Urinary bladder (tissue), 4 donors: Measurements from ENCODE around the gene SGCA. TPM values are rescaled to one million over a fixed set of nuclear protein-coding genes. Genes with fewer than 3 reads are reported as not detected.

Experiments used
- DNase-seq: peaks from one replicate; pipeline ENCODE4 v3.0.0-alpha.2; 2015; ENCODE audit errors: extremely low spot score
- H3K27ac ChIP-seq: one replicate; pipeline ENCODE4 v1.5.1; 2013; ENCODE audit warnings: low read depth, mild to moderate bottlenecking, moderate library complexity
- H3K36me3 ChIP-seq: one replicate; pipeline ENCODE4 v1.6.1; 2013; ENCODE audit warnings: mild to moderate bottlenecking, moderate library complexity; ENCODE audit not compliant: insufficient read depth
- H3K4me1 ChIP-seq: one replicate; pipeline ENCODE4 v1.6.1; 2013; ENCODE audit warnings: mild to moderate bottlenecking, moderate library complexity; ENCODE audit not compliant: insufficient read depth
- H3K4me3 ChIP-seq: one replicate; pipeline ENCODE4 v1.5.1; 2013; ENCODE audit warnings: low read depth, low read length
- whole genome bisulfite sequencing: extraction: QIAGEN DNeasy Blood & Tissue Kit; methylation state at CpG from one replicate; pipeline ENCODE4 v1.1.7; 2013; 5-methylcytosine and 5-hydroxymethylcytosine counted together
- polyA plus RNA-seq: library from polyadenylated mRNA; stranded (reverse); fragments of 200-250 nt; gene quantifications from one replicate; pipeline ENCODE4 v1.2.3, GENCODE V29; 2013
- total RNA-seq: library from RNA; depleted of rRNA; stranded (reverse); fragments of >200 nt; gene quantifications from one replicate; pipeline ENCODE4 v1.2.3, GENCODE V29; 2014
- donor health status: healthy with polysubstance abuse.
- donor health status: healthy.

The SGCA gene
- total RNA-seq, result 15.4 TPM
- polyA plus RNA-seq, result 89.1 TPM

DNA sequence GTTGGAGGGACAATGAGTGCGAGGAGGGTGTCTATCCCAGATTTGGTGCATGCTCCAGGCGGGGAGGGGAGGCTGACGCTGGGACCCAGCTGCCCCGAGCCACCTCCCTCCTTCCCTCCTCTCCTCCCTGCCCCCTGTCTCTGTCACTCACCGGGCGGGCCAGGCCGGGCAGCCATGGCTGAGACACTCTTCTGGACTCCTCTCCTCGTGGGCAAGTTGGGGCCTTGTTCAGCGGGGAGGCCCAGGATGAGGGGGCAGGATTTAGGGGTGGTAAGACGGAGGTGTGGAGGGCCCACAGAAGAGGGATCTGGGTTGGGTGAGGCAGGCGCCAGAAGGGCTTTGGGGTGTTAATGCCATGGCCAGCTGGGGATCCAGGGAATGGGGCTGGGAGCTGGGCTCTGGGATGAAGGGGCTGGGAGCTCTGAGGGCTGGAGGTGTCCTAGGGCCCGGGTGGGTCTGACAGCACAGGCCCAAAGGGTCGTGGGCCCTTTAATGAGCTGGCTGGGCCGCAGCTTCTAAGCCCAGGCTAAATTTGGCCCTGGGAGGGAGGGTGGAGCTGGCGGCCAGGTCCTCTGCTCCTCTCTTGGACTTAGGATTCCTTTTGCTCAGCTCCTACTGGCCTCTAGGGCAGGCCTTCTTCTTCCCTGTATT, at the start of gene SGCA:
Gene SGCA, plus strand, starts transcription at position 139 of the 651 bp plus-strand sequence. Its CDS starts 36 bp downstream, at position 175.
- Histone ChIP-seq H3K4me3 (no peak within 1 kb of the TSS), H3K4me1 (no peaks in the 10 kb centered on the region), H3K36me3 (no peaks in the 10 kb centered on the region), H3K27ac (peak within 1 kb of the TSS; percentile 43)
- 36% methylated on average over 15 of the region's 15 CpGs for WGBS
- DNase-seq, result no peak

DNA sequence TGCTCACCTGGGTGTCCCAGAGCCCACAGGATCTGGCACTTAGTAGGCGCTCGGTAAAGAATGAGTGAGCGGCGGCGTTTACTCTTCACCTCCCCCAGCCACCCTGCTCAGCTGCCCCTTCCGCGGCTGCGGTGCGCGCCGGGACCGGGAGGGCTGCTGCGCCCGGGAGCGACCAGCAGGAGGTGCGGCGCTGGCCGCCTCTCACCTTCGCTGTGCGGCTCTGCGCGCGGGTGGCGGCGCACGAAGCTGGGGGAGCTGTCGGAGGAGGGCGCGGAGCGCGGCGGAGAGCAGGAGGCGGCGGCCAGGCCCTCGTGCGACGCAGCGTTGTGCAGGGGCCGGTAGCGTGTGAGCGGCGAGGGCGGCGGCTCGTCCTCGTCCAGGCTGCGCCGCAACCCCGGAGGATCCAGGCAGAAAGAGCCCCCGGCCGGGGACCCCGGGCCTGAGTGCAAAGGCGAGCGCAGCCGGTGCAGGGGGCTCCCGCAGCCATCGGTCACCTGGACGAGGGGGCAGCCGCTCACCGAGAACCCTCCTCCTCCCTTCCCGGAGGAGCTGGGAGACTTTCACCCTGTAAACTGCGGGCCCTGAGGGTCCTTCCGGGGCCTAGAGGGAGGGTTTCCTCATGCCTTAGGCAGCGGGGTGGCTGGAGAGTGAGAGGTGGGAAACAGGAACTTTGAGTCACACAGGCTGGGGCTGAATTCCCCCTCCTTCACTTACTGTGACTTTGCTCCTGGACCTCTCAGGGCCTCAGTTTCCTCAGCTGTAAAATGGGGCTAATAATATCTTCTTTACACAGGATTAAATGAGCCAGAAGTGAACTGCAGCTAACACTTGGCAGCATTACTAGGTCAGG, 48.4 kb upstream of the SGCA start:
- H3K4me1 ChIP-seq, result no peaks in the 10 kb centered on the region
- no peak overlapping the region for H3K27ac ChIP-seq
- WGBS, result 8% methylated on average over 64 of the region's 64 CpGs
- no peak for DNase-seq
- H3K36me3 ChIP-seq, result no peaks in the 10 kb centered on the region
- no peak overlapping the region for H3K4me3 ChIP-seq

DNA sequence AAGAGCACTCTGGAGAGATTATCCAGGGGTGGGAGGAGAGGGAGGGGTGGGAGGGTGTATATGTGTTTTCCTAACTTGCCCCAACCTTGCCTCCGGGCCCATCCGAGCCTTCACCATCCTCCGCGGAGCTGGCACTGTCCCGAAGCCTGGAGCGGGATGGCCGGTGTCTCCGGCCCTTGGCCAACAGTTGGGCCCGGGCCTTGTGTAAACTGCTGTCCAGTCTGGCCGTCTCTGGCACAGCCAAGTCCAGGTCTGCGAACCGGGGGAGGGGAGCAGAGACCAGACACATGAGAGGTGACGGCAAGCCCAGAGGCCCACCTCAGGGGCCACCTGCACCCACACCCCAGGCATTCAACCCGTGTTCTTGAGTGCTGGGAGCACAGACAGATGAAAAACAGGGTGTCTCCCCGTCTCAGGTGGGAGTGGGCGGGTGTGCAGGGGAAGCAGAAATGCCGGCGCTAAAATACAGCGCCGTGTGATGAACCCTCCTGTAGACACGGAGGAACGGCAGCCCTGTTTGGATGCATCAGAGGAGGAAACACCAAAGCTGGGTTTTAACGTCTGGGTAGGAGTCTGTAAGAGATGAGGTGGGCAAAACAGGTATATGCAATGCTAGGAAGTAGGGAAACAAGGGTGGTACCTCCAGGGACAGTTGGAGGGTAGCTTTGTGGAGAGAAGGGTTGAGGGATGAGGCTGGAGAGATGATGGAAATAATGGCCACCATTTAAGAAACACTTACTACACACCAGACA, 47.6 kb upstream of the SGCA start:
- WGBS, result 60% methylated on average over 23 of the region's 23 CpGs
- Histone ChIP-seq H3K36me3 (no peaks in the 10 kb centered on the region), H3K4me1 (no peaks in the 10 kb centered on the region), H3K4me3 (no peak overlapping the region), H3K27ac (no peak overlapping the region)
- DNase-seq, result no peak

DNA sequence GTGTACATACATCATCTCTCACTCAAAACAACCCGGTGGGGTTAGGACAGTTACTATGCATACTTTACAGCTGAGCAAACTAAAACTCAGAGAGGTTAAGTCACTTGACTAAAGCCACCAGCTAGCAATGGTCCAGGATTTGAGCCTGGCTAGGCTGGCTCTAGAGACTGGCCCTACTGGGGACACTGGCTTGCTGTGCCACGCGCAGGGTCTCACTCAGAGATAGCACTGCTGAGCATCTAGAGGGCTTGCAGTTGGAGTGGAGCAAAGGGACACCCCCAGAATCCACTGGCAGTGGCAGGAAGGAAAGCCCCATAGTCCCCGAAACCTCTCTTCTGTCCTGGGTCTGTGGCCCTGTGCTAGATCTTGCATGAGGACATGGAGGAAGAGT, 47.0 kb upstream of the SGCA start:
- no peaks in the 10 kb centered on the region for H3K36me3 ChIP-seq
- WGBS, result 86% methylated on average over 4 of the region's 4 CpGs
- no peaks in the 10 kb centered on the region for H3K4me1 ChIP-seq
- H3K27ac ChIP-seq, result no peak overlapping the region
- no peak overlapping the region for H3K4me3 ChIP-seq
- no peak for DNase-seq

DNA sequence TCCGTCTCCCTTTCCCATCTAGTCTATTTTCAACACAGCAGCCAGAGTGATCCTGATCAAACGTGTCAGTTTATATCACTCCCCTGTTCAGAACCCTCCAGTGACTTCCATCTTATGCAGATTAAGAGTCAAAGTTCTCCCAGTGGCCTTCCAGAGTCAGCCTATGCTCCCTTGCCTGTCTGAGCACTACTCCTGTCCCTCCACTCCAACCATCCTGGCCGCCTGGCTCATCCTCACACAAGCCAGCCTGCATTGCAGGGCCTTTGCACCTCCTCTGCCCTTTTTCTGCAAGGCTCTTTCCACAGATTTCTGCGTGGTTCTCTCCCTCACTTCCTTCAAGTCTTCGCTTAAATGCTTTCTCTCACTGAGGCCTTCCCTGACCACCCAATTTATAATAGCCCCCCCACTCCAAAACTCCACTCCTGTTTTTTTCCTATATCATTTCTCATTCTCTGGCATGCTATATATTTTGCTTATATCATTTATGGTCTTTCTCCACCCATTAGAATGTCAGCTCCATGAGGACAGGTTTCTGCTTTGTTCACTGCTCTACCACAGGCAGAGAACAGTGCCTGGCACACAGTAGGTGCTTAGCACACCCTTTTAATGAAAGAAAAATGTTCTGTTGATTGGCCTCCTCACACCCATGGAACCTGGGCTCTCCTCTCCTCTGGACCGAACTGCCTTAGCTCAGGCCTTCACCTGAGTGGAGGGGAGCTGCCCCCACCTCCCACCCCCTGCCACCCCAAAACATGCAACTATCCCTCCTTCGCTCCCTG, 45.1 kb upstream of the SGCA start:
- Histone ChIP-seq H3K4me3 (no peak overlapping the region), H3K4me1 (no peaks in the 10 kb centered on the region), H3K36me3 (no peaks in the 10 kb centered on the region), H3K27ac (no peak overlapping the region)
- DNase-seq, result no peak
- WGBS, result 94% methylated on average over 7 of the region's 7 CpGs

DNA sequence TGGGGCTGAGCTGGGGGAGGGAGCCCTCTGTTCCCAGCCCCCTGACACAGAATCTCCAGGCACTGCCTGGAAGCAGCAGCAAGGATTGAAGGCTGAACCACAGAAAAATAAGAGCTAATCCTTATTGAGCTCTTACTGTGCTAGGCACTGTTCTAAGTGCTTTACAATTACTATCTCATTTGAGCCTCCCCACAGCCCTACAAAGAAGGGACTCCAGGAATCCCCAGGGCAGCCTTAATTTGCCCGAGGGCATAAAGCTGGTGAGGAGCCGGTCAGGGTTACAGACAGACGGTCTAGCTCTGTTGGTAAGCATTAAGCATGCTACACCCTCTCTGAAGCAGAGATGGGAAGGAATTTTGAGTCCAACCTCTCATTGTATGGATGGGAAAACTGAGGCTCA, 42.9 kb upstream of the SGCA start:
- Histone ChIP-seq H3K36me3 (no peaks in the 10 kb centered on the region), H3K27ac (no peak overlapping the region), H3K4me1 (no peaks in the 10 kb centered on the region), H3K4me3 (no peak overlapping the region)
- DNase-seq, result no peak
- 84% methylated on average over 3 of the region's 3 CpGs for WGBS

DNA sequence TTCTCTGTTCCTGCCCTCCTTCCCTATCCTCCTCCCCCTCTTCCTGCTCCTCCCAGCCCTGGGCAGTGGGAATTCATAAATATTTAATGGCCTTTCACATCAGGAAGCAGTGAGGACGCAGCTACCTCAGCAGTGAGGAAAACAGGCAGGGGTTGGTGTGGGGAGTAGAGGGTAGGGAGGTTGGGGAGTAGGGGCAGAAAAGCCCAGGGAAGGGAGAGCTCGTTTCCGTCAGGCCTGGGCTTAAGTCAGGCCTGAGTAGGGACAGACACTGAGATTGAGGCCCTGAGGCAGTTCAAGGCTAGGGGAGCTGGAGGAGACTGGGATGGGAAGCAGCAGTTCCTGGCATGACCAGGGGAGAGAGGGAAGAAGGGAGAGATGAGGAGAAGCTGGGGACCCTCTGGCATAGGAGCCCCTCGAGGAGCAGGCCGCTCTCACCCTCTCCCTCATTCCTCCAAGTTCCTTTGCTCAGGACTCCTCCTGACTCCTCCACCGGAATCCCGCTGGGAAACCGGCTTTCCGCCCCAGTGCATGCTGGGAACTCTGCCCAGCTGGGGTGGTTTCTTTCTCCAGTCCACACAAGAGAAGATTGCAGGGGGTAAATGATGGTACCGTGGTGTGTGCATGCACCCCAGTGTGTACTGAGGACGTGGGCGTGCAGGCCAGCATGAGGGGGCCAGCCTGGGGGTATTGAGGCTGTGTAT, 42.0 kb upstream of the SGCA start:
- no peak for DNase-seq
- 39% methylated on average over 12 of the region's 12 CpGs for WGBS
- Histone ChIP-seq H3K27ac (no peak overlapping the region), H3K36me3 (no peaks in the 10 kb centered on the region), H3K4me3 (no peak overlapping the region), H3K4me1 (no peaks in the 10 kb centered on the region)

DNA sequence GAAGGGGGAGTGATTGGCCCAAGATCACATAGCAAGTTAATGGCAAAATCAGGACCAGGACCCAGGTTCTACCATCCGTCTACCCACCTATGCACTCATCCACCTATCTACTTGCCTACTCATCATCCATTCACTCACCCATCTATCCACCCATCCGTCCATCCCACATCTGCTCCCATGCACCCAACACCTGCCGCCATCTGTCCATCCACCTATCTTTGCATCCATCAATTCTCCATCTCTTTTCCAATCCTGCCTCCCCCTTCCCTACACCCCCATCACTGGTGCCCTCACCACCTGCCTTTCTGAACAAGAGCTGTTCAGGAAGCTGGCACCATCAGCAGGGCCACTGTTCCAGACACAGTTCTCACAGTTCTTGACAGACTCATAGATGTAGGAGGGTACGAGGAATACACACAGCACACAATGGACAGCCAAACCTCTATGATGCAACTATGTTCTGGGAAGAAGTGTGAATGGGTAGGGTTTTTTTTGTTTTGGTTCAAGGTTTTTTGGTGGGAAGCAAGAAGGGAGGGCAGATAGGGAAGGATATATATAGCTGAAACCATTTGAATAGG, 40.3 kb upstream of the SGCA start:
- no peak overlapping the region for H3K4me3 ChIP-seq
- H3K27ac ChIP-seq, result no peak overlapping the region
- no peaks in the 10 kb centered on the region for H3K4me1 ChIP-seq
- DNase-seq, result no peak
- H3K36me3 ChIP-seq, result no peaks in the 10 kb centered on the region
- 95% methylated on average over 4 of the region's 4 CpGs for WGBS

DNA sequence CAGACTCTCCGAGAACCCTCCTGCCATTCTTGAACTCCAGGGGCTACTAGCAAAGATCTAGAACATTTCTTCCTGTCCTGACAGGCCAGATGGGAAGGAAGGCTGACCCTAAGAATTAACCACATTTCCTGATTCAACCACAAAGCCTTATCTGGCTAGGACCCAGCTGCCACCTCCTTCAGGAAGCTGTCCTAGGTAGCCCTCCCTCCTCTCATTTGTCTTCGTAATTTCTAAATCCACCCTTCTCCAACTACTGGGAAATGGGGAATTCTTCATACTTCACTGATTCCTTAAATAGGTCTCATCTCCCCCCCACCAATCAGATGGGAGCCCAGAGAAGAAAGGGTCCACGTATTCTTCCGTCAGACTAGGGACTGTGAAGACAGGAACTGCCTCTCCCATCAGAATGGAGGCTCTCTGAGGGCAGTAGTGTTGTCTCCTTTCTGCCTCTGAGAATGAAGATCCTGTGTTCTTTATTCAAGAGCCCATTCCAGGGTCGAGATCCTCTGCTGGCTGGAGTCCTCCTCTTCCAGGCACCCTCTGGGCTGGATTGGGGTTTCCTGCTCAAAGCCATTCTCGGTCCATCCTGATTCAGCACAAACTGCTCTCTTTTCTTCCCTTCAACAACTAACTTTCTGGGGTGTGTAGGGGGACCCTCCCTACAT, 38.0 kb upstream of the SGCA start:
- H3K4me1 ChIP-seq, result no peaks in the 10 kb centered on the region
- 74% methylated on average over 6 of the region's 6 CpGs for WGBS
- H3K36me3 ChIP-seq, result no peaks in the 10 kb centered on the region
- DNase-seq, result no peak
- no peak overlapping the region for H3K27ac ChIP-seq
- H3K4me3 ChIP-seq, result no peak overlapping the region

DNA sequence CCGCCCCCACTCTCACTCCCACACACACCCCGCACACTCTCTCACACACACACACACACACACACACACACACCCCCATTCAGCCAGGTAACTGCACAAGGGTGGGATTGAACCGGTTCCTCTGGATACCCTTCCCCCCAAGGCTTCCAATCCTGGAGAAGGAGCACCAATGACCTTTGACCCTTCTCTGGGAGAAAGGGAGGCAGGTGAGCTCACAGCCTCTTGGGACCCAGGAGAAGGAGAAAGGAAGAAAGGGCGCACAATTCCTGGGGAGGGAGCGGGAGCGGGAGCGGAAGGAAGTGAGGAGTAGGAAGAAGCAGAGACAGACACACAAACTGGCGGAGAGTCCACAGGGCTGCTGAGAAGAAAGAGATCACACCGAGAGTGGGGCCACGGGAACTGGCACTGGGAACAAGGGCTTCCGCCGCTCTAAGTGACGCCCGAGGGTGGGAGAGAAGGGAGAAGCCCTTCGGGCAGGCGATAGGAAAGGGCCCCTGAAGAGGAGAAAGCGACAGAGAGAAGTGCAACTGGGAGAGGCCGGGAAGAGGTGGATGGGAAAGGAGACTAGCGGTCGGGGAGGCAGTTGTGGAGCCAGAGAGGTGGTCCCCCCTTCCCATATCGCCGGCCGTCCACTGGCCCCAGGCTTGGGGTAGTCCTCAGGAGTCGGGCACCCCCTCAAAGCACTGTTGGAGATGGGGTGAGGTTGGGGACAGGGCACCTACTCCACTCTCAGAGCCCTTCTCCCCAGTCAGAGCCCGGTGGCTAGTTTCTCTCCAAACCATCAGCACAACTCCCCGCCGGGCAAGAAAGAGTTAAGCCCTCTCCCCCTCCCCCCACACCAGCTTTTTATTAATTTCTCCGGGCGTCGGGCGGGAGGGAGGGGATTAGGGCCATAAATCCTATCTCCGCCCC, 37.1 kb upstream of the SGCA start:
- DNase-seq, result no peak
- H3K4me1 ChIP-seq, result no peaks in the 10 kb centered on the region
- no peak overlapping the region for H3K27ac ChIP-seq

DNA sequence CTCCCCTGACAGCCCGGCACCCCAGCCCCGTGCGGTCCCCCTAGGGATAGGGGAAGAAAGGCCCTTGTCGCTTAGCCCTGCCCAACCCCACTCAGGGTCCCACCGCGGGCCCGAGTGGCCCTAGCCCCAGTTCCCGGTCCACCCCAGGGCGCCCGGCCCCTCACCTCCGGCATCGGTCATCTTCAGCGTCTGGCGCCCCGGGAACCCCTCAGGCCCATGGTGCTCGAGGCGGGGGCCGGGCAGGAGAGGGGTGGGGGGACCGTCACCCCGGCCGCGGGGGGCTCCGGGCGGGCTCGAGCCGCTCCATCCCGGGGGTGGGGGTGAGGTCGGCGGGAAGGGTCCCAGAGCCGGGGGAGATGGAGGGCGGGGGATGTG, 36.5 kb upstream of the SGCA start:
- Histone ChIP-seq H3K27ac (no peak overlapping the region), H3K36me3 (no peaks in the 10 kb centered on the region), H3K4me1 (no peaks in the 10 kb centered on the region), H3K4me3 (peak overlapping the region; percentile 62)
- WGBS, result 2% methylated on average over 31 of the region's 31 CpGs
- DNase-seq, result no peak

More for the DNA sequence above, 37.1 kb upstream of the SGCA start:
- WGBS, result 30% methylated on average over 32 of the region's 32 CpGs
- Histone ChIP-seq H3K36me3 (no peaks in the 10 kb centered on the region), H3K4me3 (peak overlapping the region; percentile 62)
